Stomach smooth muscle (tissue), 2 donors: ENCODE measurements around the gene CADM3.
A peak's percentile ranks its signal among the peaks of the same experiment; 100 is the strongest.

Source experiments
- H3K27ac ChIP-seq: one replicate; pipeline ENCODE4 v1.7.0; 2013; ENCODE audit warnings: mild to moderate bottlenecking, low read length, inconsistent platforms
- H3K27me3 ChIP-seq, 2 donors: one replicate each; pipeline ENCODE4 v1.7.0; 2013; ENCODE audit warnings: low read length in 2 of 2; ENCODE audit not compliant: insufficient read depth in 2 of 2, control insufficient read depth in 1 of 2
- H3K36me3 ChIP-seq, 2 donors: one replicate each; pipeline ENCODE4 v1.7.0; 2013; ENCODE audit warnings: low read length in 2 of 2; ENCODE audit not compliant: control insufficient read depth in 2 of 2, insufficient read depth in 2 of 2
- H3K4me1 ChIP-seq: one replicate; pipeline ENCODE4 v1.7.0; 2013; ENCODE audit warnings: low read length; ENCODE audit not compliant: control insufficient read depth, insufficient read depth
- H3K4me3 ChIP-seq, 2 donors: one replicate each; pipeline ENCODE4 v1.7.0; 2013; ENCODE audit warnings: low read length in 2 of 2
- H3K9ac ChIP-seq, 2 donors: one replicate each; pipeline ENCODE4 v1.7.0; 2013; ENCODE audit warnings: low read length in 2 of 2, mild to moderate bottlenecking in 1 of 2
- H3K9me3 ChIP-seq, 2 donors: one replicate each; pipeline ENCODE4 v1.7.0; 2013; ENCODE audit warnings: low read length in 2 of 2; ENCODE audit not compliant: control insufficient read depth in 2 of 2
- donor health status: healthy.
- donor health status: Pancreatic carcinoma.

The CADM3 gene

GRCh38 chr1:159175571-159175970 is 4.2 kb downstream of the CADM3 start:
- Histone ChIP-seq H3K9ac (no peak overlapping the region), H3K27me3 (peaks cover 11 to 28% of the 10 kb centered on the region in 2 donors), H3K27ac (no peak overlapping the region), H3K36me3 (no peaks in the 10 kb centered on the region), H3K4me1 (peaks cover 12% of the 10 kb centered on the region), H3K9me3 (no peaks in the 10 kb centered on the region), H3K4me3 (no peak overlapping the region)

- no peak overlapping the region for H3K4me3 ChIP-seq
- H3K27ac ChIP-seq: no peak overlapping the region
- peaks cover 4% of the 10 kb centered on the region for H3K4me1 ChIP-seq
- H3K9me3 ChIP-seq: no peaks in the 10 kb centered on the region
- H3K9ac ChIP-seq: no peak overlapping the region
- H3K27me3 ChIP-seq: peaks cover 11 to 14% of the 10 kb centered on the region in 2 donors
- H3K36me3 ChIP-seq: no peaks in the 10 kb centered on the region
These were observed 6.0 kb downstream of the CADM3 start for GRCh38 chr1:159177272-159177907.

DNA sequence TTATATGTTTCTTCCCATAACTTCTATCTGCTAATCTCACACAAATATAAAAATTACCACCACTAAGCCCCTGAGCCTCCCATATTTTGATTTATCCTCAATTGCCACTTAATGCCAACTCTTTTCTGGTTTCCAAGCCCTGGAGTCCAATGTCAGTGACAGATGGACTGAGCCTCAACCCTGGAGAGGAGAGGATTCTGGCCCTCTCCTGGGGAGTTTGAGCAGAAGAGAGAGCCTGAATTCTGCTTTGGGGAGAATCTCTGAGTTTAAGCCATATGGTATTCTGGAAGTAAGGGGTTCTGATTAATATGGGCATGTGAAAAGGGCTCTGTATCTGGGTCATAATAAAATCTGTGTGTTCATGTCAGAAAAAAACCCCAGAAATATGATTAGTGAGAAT is 8.5 kb downstream of the CADM3 start:
- H3K36me3 ChIP-seq: no peaks in the 10 kb centered on the region
- no peaks in the 10 kb centered on the region for H3K9me3 ChIP-seq
- peaks cover 3 to 5% of the 10 kb centered on the region in 2 donors for H3K27me3 ChIP-seq
- H3K27ac ChIP-seq: no peak overlapping the region
- H3K9ac ChIP-seq: no peak overlapping the region
- no peak overlapping the region for H3K4me3 ChIP-seq
- no peaks in the 10 kb centered on the region for H3K4me1 ChIP-seq

GRCh38 chr1:159180516-159180915 is 9.1 kb downstream of the CADM3 start:
- no peak overlapping the region for H3K4me3 ChIP-seq
- no peak overlapping the region for H3K9ac ChIP-seq
- no peaks in the 10 kb centered on the region for H3K36me3 ChIP-seq
- no peak overlapping the region for H3K27ac ChIP-seq
- H3K9me3 ChIP-seq: no peaks in the 10 kb centered on the region
- H3K4me1 ChIP-seq: no peaks in the 10 kb centered on the region
- H3K27me3 ChIP-seq: peaks cover 0 to 5% of the 10 kb centered on the region in 2 donors

- H3K27me3 ChIP-seq: peaks cover 0 to 5% of the 10 kb centered on the region in 2 donors
- H3K36me3 ChIP-seq: no peaks in the 10 kb centered on the region
- no peak overlapping the region for H3K9ac ChIP-seq
- no peaks in the 10 kb centered on the region for H3K4me1 ChIP-seq
- H3K9me3 ChIP-seq: no peaks in the 10 kb centered on the region
- H3K27ac ChIP-seq: no peak overlapping the region
- H3K4me3 ChIP-seq: no peak overlapping the region
These were observed 10.1 kb downstream of the CADM3 start for GRCh38 chr1:159181328-159182024.

DNA sequence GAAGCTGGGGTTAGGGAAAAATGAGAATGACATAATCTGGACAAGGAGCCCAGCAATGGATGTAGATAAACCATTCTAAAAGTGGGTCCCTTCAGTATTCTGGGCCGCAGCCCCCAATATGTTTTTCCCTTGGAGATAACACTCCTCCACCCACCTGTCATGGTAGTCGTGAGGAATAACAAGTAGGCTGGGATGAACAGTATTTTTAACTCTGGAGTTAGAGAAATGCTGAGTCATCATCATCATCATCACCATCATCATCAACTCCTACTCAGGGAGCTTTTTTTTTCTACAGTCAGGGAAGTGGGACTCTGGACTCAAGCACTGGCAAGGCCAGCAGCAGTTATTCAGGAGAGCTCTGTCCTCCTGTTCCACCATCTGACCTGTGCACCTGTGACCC is 12.8 kb downstream of the CADM3 start:
- Histone ChIP-seq H3K9me3 (no peaks in the 10 kb centered on the region), H3K27ac (no peak overlapping the region), H3K4me1 (peaks cover 2% of the 10 kb centered on the region), H3K4me3 (no peak overlapping the region), H3K36me3 (no peaks in the 10 kb centered on the region), H3K9ac (no peak overlapping the region), H3K27me3 (peaks cover 9 to 10% of the 10 kb centered on the region in 2 donors)

GRCh38 chr1:159185121-159185520 is 13.7 kb downstream of the CADM3 start:
- Histone ChIP-seq H3K36me3 (no peaks in the 10 kb centered on the region), H3K9ac (no peak overlapping the region), H3K27me3 (peaks cover 10 to 12% of the 10 kb centered on the region in 2 donors), H3K4me1 (peaks cover 2% of the 10 kb centered on the region), H3K9me3 (no peaks in the 10 kb centered on the region), H3K4me3 (no peak overlapping the region), H3K27ac (no peak overlapping the region)

GRCh38 chr1:159187033-159187432 is 15.6 kb downstream of the CADM3 start:
- Histone ChIP-seq H3K9me3 (no peaks in the 10 kb centered on the region), H3K4me1 (peaks cover 2% of the 10 kb centered on the region), H3K27me3 (peaks cover 7 to 12% of the 10 kb centered on the region in 2 donors)

DNA sequence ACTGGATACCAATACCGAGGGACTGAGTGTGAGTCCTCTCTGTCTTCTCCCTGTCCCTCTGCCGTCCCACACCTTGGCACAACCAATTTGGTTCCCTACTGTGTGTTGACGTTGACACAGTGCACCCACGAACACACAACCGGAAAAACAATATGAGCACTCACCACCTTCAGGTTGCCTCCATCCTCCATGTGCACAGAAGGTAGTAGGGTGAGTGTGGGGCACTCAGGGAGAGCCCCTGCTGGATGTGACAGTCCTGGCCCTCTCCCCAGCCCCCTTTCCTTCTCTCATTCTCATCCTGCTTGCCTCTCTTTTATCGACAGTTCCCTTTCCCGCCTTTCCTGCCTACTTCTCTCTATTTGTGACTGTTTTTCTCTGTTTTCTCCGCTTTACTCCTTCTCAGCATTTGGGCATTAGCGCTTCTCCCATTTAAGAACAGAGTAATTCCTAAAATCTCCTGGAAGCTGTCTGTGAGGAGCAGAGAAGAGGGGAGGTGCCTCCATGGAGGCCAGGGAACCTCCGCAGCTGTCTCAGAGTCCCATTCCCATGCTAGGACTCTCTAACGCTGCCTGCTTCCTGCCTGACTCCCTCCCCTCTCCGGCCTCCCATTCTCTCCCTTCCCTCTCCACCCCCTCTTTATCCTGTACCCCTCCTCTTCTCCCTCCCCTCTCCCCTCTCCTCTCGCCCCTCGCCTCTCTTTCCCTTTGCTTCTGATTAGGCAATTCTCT is 16.4 kb downstream of the CADM3 start:
- Histone ChIP-seq H3K9me3 (no peaks in the 10 kb centered on the region), H3K9ac (no peak overlapping the region), H3K4me3 (peak overlapping the region; percentile 52 to 64), H3K27me3 (peaks cover 7 to 12% of the 10 kb centered on the region in 2 donors), H3K36me3 (no peaks in the 10 kb centered on the region), H3K4me1 (peaks cover 2% of the 10 kb centered on the region), H3K27ac (no peak overlapping the region)

More at GRCh38 chr1:159187033-159187432, 15.6 kb downstream of the CADM3 start:
- Histone ChIP-seq H3K9ac (no peak overlapping the region), H3K27ac (no peak overlapping the region), H3K4me3 (no peak overlapping the region), H3K36me3 (no peaks in the 10 kb centered on the region)

DNA sequence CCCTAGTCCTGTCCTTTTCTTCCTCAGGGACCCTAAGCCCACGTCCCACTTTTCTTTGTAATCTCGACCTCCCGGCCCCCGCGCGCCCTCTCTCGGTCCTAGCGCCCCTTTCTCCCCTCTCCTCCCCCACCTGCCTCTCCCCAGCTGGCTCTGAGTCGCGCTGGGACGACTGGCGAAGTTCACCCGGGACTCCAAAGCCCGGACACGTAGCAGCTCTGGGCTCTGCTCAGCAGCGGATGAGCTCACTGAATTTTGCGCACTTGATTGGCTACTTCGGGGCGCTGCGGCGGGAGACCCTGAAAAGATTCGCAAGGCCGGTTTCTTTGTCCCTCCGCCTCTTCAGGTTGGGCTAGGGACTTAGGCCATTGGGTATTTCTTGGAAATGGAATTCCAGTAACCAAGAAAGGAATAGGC is 17.0 kb downstream of the CADM3 start:
- Histone ChIP-seq H3K4me1 (peaks cover 2% of the 10 kb centered on the region), H3K4me3 (peak overlapping the region; percentile 52 to 64), H3K36me3 (no peaks in the 10 kb centered on the region), H3K9me3 (no peaks in the 10 kb centered on the region), H3K27me3 (peaks cover 7 to 12% of the 10 kb centered on the region in 2 donors), H3K27ac (no peak overlapping the region), H3K9ac (no peak overlapping the region)
